ENCODE results near the gene ALK.
A peak's percentile ranks its signal among the peaks of the same experiment; 100 is the strongest.

ALK gene

GRCh38 chr2:29317801-29318485, 603.4 kb downstream of the ALK start:
- DNase-seq (ENCODE audit: low read depth), result no peak

GRCh38 chr2:29317077-29317517, 604.3 kb downstream of the ALK start:
- DNase-seq (ENCODE audit: low read depth), result peak; percentile 89

GRCh38 chr2:29314816-29315571, 606.4 kb downstream of the ALK start:
- DNase-seq (ENCODE audit: low read depth), result peak; percentile 30

GRCh38 chr2:29311458-29311857, 609.9 kb downstream of the ALK start:
- no peak for DNase-seq (ENCODE audit: low read depth)

GRCh38 chr2:29310650-29311348, 610.6 kb downstream of the ALK start:
- no peak for DNase-seq (ENCODE audit: low read depth)

- DNase-seq (ENCODE audit: low read depth), result peak; percentile 69
Measured at GRCh38 chr2:29309090-29310029, 612.0 kb downstream of the ALK start.

GRCh38 chr2:29308366-29308765, 613.0 kb downstream of the ALK start:
- DNase-seq (ENCODE audit: low read depth), result no peak

GRCh38 chr2:29307519-29307918, 613.9 kb downstream of the ALK start:
- DNase-seq (ENCODE audit: low read depth), result no peak

GRCh38 chr2:29305762-29306161, 615.6 kb downstream of the ALK start:
- no peak for DNase-seq (ENCODE audit: low read depth)

- peak; percentile 18 for DNase-seq (ENCODE audit: low read depth)
Measured at GRCh38 chr2:29304399-29305060, 616.9 kb downstream of the ALK start.

GRCh38 chr2:29296585-29296984, 624.8 kb downstream of the ALK start:
- no peak for DNase-seq (ENCODE audit: low read depth)

- peak; percentile 44 for DNase-seq (ENCODE audit: low read depth)
Measured at GRCh38 chr2:29295845-29296244, 625.5 kb downstream of the ALK start.

GRCh38 chr2:29293830-29294438, 627.5 kb downstream of the ALK start:
- peak; percentile 30 for DNase-seq (ENCODE audit: low read depth)

- no peak for DNase-seq (ENCODE audit: low read depth)
Measured at GRCh38 chr2:29290293-29291047, 630.9 kb downstream of the ALK start.

- DNase-seq (ENCODE audit: low read depth), result no peak
Measured at GRCh38 chr2:29284671-29285070, 636.7 kb downstream of the ALK start.

GRCh38 chr2:29281916-29282247, 639.5 kb downstream of the ALK start:
- DNase-seq (ENCODE audit: low read depth), result no peak

GRCh38 chr2:29281086-29281915, 640.1 kb downstream of the ALK start:
- DNase-seq (ENCODE audit: low read depth), result peak; percentile 65

- no peak for DNase-seq (ENCODE audit: low read depth)
Measured at GRCh38 chr2:29278966-29279365, 642.4 kb downstream of the ALK start.

- DNase-seq (ENCODE audit: low read depth), result no peak
Measured at GRCh38 chr2:29276151-29276550, 645.2 kb downstream of the ALK start.
